ENCODE results near the gene PRR14. TPM values are rescaled to one million over a fixed set of nuclear protein-coding genes. Genes with fewer than 3 reads are reported as not detected.

PRR14 gene
- total RNA-seq, 1 experiment from 2014 or later = 17.4 TPM

- peaks cover 10% of the 10 kb centered on the region; the same call in 1 of the 2 replicates for H3K79me2 ChIP-seq (ENCODE audit: low read length)
- no peak overlapping the region for H2AFZ ChIP-seq (ENCODE audit: low read length)
- no peaks in the 10 kb centered on the region for H3K27me3 ChIP-seq (ENCODE audit: low read length)
- no peaks in the 10 kb centered on the region for H4K20me1 ChIP-seq (ENCODE audit: insufficient read depth, low read depth, low read length)
- no peaks in the 10 kb centered on the region for H3K9me3 ChIP-seq (ENCODE audit: low read length)
- H3K9me2 ChIP-seq (replicated peaks; ENCODE audit: insufficient read depth, low read length) = no peaks in the 10 kb centered on the region; the same call in 1 of the 2 replicates
- peak overlapping the region; percentile 99 for H3K9ac ChIP-seq (ENCODE audit: low read length)
- no peak for DNase-seq
- H3K4me3 ChIP-seq (ENCODE audit: low read length) = no peak overlapping the region
- H3K4me2 ChIP-seq (ENCODE audit: low read depth, low read length, poor library complexity, severe bottlenecking) = peak overlapping the region; percentile 100
- peaks cover 24% of the 10 kb centered on the region for H3K4me1 ChIP-seq (ENCODE audit: low read length)
- no peak overlapping the region for H3K27ac ChIP-seq (ENCODE audit: low read length)
- 0 out of 2 replicates have a peak, but pooled peaks cover 2% of the 10 kb centered on the region for H3K36me3 ChIP-seq (ENCODE audit: insufficient read depth, low read length)
Measured at GRCh38 chr16:30652718-30653117, 2.0 kb downstream of the PRR14 start.

DNA sequence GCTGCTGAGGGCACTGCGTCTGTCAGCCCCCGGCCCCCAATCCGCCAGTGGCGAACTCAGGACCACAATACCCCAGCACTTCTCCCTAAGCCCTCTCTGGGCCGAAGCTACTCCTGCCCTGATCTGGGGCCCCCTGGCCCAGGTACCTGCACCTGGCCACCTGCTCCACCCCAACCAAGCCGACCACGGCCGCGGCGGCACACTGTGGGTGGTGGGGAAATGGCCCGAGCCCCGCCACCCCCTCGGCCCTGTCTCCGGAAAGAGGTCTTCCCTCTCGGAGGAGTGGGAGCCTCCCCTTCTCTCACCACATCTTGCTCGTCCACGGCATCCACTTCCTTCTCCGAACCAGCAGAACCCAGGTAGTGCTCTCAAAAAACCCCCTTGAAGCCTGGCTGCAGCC lies 4.1 kb downstream of the PRR14 start:
- DNase-seq = no peak
- Histone ChIP-seq H3K9ac (ENCODE audit: low read length) (no peak overlapping the region), H3K27me3 (ENCODE audit: low read length) (no peaks in the 10 kb centered on the region), H2AFZ (ENCODE audit: low read length) (no peak overlapping the region), H3K36me3 (ENCODE audit: insufficient read depth, low read length) (0 out of 2 replicates have a peak, but pooled peaks cover 2% of the 10 kb centered on the region), H4K20me1 (ENCODE audit: insufficient read depth, low read depth, low read length) (no peaks in the 10 kb centered on the region), H3K4me1 (ENCODE audit: low read length) (peaks cover 27% of the 10 kb centered on the region), H3K4me3 (ENCODE audit: low read length) (no peak overlapping the region), H3K27ac (ENCODE audit: low read length) (no peak overlapping the region), H3K9me3 (ENCODE audit: low read length) (no peaks in the 10 kb centered on the region), H3K9me2 (replicated peaks; ENCODE audit: insufficient read depth, low read length) (no peaks in the 10 kb centered on the region; the same call in 1 of the 2 replicates), H3K79me2 (ENCODE audit: low read length) (peaks cover 14% of the 10 kb centered on the region), H3K4me2 (ENCODE audit: low read depth, low read length, poor library complexity, severe bottlenecking) (no peak overlapping the region)

DNA sequence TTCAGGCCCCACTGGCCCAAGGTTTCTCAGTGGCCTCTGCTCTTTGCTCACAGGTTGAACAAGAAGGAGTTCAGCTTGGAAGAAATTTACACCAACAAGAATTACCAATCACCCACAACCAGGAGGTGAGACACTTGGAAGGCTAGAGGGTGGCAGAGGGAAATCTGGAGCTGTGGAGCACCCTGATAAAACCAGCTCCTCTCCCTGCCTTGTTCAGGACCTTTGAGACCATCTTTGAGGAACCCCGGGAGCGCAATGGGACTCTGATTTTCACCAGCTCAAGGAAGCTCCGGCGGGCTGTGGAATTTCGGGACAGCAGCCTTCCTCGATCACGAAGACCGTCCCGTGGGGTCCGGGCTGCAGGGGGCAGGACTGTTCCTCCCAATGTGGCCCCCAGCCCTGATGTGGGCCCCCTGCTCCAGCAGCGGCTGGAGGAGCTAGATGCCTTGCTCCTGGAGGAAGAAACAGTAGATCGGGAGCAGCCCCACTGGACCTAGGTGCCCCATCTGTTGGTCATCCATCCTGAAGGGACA lies 5.1 kb downstream of the PRR14 start:
- peaks cover 8% of the 10 kb centered on the region; the same call in 1 of the 2 replicates for H3K36me3 ChIP-seq (ENCODE audit: insufficient read depth, low read length)
- H3K4me1 ChIP-seq (ENCODE audit: low read length) = peaks cover 33% of the 10 kb centered on the region
- H3K27ac ChIP-seq (ENCODE audit: low read length) = no peak overlapping the region
- no peaks in the 10 kb centered on the region for H3K9me2 ChIP-seq (replicated peaks; ENCODE audit: insufficient read depth, low read length)
- no peaks in the 10 kb centered on the region for H3K27me3 ChIP-seq (ENCODE audit: low read length)
- H3K9me3 ChIP-seq (ENCODE audit: low read length) = no peaks in the 10 kb centered on the region
- no peak for DNase-seq
- H3K4me2 ChIP-seq (ENCODE audit: low read depth, low read length, poor library complexity, severe bottlenecking) = no peak overlapping the region
- no peak overlapping the region for H3K4me3 ChIP-seq (ENCODE audit: low read length)
- H3K9ac ChIP-seq (ENCODE audit: low read length) = no peak overlapping the region
- no peak overlapping the region for H2AFZ ChIP-seq (ENCODE audit: low read length)
- H4K20me1 ChIP-seq (ENCODE audit: insufficient read depth, low read depth, low read length) = no peaks in the 10 kb centered on the region
- peaks cover 24% of the 10 kb centered on the region for H3K79me2 ChIP-seq (ENCODE audit: low read length)

- H3K79me2 ChIP-seq (ENCODE audit: low read length) = peaks cover 29% of the 10 kb centered on the region
- H3K9me3 ChIP-seq (ENCODE audit: low read length) = no peaks in the 10 kb centered on the region
- no peaks in the 10 kb centered on the region for H3K9me2 ChIP-seq (replicated peaks; ENCODE audit: insufficient read depth, low read length)
- H3K27ac ChIP-seq (ENCODE audit: low read length) = no peak overlapping the region
- H3K9ac ChIP-seq (ENCODE audit: low read length) = 0 out of 2 replicates have a peak overlapping the region, but pooled peaks have one; percentile 84
- no peaks in the 10 kb centered on the region for H3K27me3 ChIP-seq (ENCODE audit: low read length)
- no peak overlapping the region for H2AFZ ChIP-seq (ENCODE audit: low read length)
- no peaks in the 10 kb centered on the region for H4K20me1 ChIP-seq (ENCODE audit: insufficient read depth, low read depth, low read length)
- no peak overlapping the region for H3K4me3 ChIP-seq (ENCODE audit: low read length)
- DNase-seq = no peak
- peaks cover 13% of the 10 kb centered on the region; the same call in 1 of the 2 replicates for H3K36me3 ChIP-seq (ENCODE audit: insufficient read depth, low read length)
- H3K4me2 ChIP-seq (ENCODE audit: low read depth, low read length, poor library complexity, severe bottlenecking) = no peak overlapping the region
- peaks cover 38% of the 10 kb centered on the region for H3K4me1 ChIP-seq (ENCODE audit: low read length)
Measured at GRCh38 chr16:30656388-30656787, 5.6 kb downstream of the PRR14 start.

- Histone ChIP-seq H3K36me3 (ENCODE audit: insufficient read depth, low read length) (peaks cover 19% of the 10 kb centered on the region), H3K27ac (ENCODE audit: low read length) (peak overlapping the region; percentile 51), H2AFZ (ENCODE audit: low read length) (peak overlapping the region; percentile 50; the same call in 1 of the 2 replicates), H3K4me3 (ENCODE audit: low read length) (peak overlapping the region; percentile 71), H3K9ac (ENCODE audit: low read length) (peak overlapping the region; percentile 84), H3K79me2 (ENCODE audit: low read length) (peaks cover 32% of the 10 kb centered on the region), H3K27me3 (ENCODE audit: low read length) (no peaks in the 10 kb centered on the region), H3K9me3 (ENCODE audit: low read length) (no peaks in the 10 kb centered on the region), H3K4me1 (ENCODE audit: low read length) (peaks cover 36% of the 10 kb centered on the region), H3K4me2 (ENCODE audit: low read depth, low read length, poor library complexity, severe bottlenecking) (peak overlapping the region; percentile 79), H4K20me1 (ENCODE audit: insufficient read depth, low read depth, low read length) (no peaks in the 10 kb centered on the region), H3K9me2 (replicated peaks; ENCODE audit: insufficient read depth, low read length) (no peaks in the 10 kb centered on the region)
- DNase-seq = no peak
Measured at GRCh38 chr16:30656974-30657865, 6.5 kb downstream of the PRR14 start.

GRCh38 chr16:30657866-30658730 lies 7.3 kb downstream of the PRR14 start, which contains the start of gene FBRS:
Gene FBRS, plus strand, starts transcription at chr16:30658431. Its CDS starts 1,088 bp downstream, at chr16:30659519.
- peak; percentile 100 for DNase-seq
- Histone ChIP-seq H3K4me1 (ENCODE audit: low read length) (peaks cover 35% of the 10 kb centered on the region), H3K27me3 (ENCODE audit: low read length) (no peaks in the 10 kb centered on the region), H3K9me3 (ENCODE audit: low read length) (no peaks in the 10 kb centered on the region), H3K9me2 (replicated peaks; ENCODE audit: insufficient read depth, low read length) (no peaks in the 10 kb centered on the region), H4K20me1 (ENCODE audit: insufficient read depth, low read depth, low read length) (peaks cover 4% of the 10 kb centered on the region; the same call in 1 of the 2 replicates), H3K9ac (ENCODE audit: low read length) (peak within 1 kb of the TSS; percentile 84), H3K79me2 (ENCODE audit: low read length) (peaks cover 34% of the 10 kb centered on the region), H3K36me3 (ENCODE audit: insufficient read depth, low read length) (peaks cover 28% of the 10 kb centered on the region), H3K4me2 (ENCODE audit: low read depth, low read length, poor library complexity, severe bottlenecking) (peak within 1 kb of the TSS; percentile 100), H3K27ac (ENCODE audit: low read length) (peak within 1 kb of the TSS; percentile 88), H3K4me3 (ENCODE audit: low read length) (peak within 1 kb of the TSS; percentile 95), H2AFZ (ENCODE audit: low read length) (peak within 1 kb of the TSS; percentile 50; the same call in 1 of the 2 replicates)

- peaks cover 33% of the 10 kb centered on the region for H3K36me3 ChIP-seq (ENCODE audit: insufficient read depth, low read length)
- peaks cover 42% of the 10 kb centered on the region for H3K79me2 ChIP-seq (ENCODE audit: low read length)
- H3K9me2 ChIP-seq (replicated peaks; ENCODE audit: insufficient read depth, low read length) = no peaks in the 10 kb centered on the region
- peak overlapping the region; percentile 100 for H3K4me2 ChIP-seq (ENCODE audit: low read depth, low read length, poor library complexity, severe bottlenecking)
- H3K4me1 ChIP-seq (ENCODE audit: low read length) = peaks cover 35% of the 10 kb centered on the region
- DNase-seq = peak; percentile 98
- H3K4me3 ChIP-seq (ENCODE audit: low read length) = peak overlapping the region; percentile 95
- H3K27me3 ChIP-seq (ENCODE audit: low read length) = no peaks in the 10 kb centered on the region
- H2AFZ ChIP-seq (ENCODE audit: low read length) = peak overlapping the region; percentile 16; the same call in 1 of the 2 replicates
- peak overlapping the region; percentile 84 for H3K9ac ChIP-seq (ENCODE audit: low read length)
- peaks cover 7% of the 10 kb centered on the region; the same call in 1 of the 2 replicates for H4K20me1 ChIP-seq (ENCODE audit: insufficient read depth, low read depth, low read length)
- H3K9me3 ChIP-seq (ENCODE audit: low read length) = no peaks in the 10 kb centered on the region
- H3K27ac ChIP-seq (ENCODE audit: low read length) = peak overlapping the region; percentile 88
Measured at GRCh38 chr16:30658731-30659506, 8.2 kb downstream of the PRR14 start.
